ENCODE measurements around the gene WAC.

WAC gene

GRCh38 chr10:28533571-28534304, 820 bp downstream of the WAC start:
- DNase-seq, result peak; percentile 77

DNA sequence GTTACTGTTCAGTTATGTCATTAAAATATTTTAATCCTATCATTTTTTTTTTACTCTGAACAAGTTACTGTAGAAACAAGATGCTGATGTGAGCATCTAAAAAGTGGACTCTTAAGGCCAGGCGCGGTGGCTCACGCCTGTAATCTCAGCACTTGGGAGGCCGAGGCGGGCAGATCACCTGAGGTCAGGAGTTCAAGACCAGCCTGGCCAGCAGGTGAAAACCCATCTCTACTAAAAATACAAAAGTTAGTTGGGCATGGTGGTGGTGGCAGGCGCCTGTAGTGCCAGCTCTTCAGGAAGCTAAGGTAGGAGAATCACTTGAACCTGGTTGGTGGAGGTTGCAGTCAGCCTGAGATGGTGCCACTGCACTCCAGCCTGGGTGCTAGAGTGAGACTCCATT, 2.9 kb downstream of the WAC start:
- DNase-seq, result no peak

DNA sequence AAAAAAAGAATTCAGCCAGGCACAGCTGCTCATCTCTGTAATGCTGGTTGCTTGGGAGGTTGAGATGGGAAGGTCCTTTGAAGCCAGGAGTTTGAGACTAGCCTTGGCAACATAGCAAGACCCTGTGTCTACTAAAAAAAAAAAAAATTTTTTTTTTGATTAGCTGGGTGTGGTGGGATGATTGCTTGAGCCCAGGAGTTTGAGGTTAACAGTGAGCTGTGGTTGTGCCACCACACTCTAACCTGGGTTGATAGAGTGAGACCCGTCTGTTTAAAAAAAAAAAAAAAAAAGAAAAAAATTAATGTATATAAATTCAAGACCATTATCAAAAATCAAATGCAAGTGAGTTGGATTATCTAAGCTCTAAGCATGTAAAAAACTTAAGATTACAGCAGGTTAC, 5.7 kb downstream of the WAC start:
- DNase-seq, result no peak

DNA sequence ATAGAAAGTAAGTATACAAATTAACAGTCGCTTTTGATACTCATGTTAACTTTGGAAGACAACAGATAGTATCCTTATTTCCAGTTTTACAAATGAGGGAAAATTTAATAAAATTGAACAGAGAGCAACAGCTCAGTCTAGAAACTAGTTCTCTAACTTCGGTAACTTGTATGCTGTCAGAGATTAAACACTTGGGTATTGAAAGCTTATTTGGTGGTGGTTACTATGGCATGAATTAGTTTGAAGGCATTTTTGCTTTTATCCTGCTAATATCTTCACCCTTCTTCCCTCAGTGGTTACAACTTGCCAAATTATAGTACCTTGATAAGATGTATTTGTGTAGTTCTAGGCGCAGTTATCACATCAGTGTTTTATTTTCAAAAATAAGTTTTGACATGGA, 7.2 kb downstream of the WAC start:
- no peak for DNase-seq

DNA sequence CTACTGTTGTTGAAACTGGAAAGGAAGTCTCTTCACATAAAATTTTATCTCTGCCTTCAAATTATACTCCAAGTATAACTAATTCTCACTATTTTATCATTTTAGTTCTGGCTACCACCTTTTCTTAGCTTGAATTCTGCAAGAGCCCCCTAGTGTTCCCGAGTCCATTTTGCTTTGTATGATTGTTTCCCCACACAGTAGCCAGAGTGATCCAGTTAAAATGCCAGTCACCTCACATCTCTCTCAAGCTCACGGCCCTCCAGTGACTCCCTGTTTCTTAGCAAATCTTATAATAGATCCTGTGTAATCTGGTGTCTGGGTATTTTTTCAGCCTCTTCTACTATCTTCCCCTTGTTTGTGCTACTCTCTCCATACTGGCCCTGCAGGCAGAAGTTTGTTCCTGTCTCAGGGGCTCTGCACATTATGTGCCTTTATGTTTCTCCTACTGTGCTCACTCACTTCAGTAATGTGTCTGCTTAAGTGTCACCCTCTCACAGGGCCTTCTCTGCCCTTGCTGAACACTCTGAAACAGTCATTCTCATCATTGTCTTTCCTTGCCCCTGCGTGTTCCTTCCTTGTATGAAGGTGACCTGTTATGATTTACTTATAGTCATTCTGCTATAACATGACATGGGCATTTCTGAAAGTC, 8.9 kb downstream of the WAC start:
- no peak for DNase-seq

- no peak for DNase-seq
Observed at GRCh38 chr10:28542728-28543127, 9.8 kb downstream of the WAC start.

GRCh38 chr10:28544058-28544457, 11.1 kb downstream of the WAC start:
- no peak for DNase-seq

- no peak for DNase-seq
Observed at GRCh38 chr10:28545967-28546644, 13.2 kb downstream of the WAC start.

DNA sequence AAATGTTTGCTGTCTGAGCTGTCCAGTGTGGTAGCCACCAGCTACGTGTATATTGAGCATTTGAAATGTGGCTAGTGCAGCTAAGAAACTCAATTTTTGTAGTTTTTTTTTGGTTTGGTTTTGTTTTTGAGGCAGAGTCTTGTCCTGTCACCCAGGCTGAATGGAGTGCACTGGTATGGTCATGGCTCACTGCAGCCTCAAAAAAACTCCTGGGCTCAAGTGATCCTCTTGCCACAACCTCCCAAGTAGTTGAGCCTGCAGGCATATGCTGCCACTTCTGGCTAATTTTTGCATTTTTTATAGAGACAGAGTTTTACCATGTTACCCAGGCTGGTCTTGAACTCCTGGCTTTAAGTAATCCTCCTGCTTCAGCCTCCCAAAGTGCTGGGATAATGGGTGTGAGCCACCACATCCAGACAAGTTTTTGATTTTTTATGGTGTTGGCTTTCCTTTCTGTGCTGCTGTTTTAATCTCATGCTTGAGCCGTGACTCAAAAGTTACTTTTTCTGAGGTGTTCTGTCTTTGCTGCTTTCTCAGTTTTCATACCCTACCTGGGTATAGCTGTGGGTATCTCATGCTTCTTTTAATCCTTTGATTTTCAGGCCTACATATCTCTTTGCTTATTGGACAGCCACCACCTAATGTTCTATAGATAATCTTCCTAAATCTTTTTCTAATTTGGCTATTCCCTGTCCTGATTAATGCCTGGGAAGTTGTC, 16.0 kb downstream of the WAC start:
- DNase-seq, result no peak

GRCh38 chr10:28551086-28551485, 18.2 kb downstream of the WAC start:
- DNase-seq, result no peak

DNA sequence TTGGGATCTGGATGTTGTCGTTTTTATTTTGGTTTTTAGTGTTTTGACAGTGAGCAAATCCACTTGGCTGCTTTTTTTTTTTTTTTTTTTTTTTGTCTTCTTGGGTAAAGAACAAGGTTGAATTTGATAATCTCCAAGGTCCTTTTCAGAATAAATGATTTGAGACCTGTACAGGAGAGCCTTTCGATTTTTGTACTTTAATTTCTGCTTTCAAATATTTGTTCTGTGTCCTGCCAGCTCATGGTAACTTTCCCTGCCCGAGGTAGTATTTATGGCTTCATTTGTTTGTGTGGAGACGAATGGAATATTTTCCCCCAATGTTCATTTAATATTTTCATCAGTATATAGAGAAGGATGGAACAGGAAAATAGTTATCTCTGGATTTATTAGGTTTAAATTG, 19.9 kb downstream of the WAC start:
- no peak for DNase-seq

DNA sequence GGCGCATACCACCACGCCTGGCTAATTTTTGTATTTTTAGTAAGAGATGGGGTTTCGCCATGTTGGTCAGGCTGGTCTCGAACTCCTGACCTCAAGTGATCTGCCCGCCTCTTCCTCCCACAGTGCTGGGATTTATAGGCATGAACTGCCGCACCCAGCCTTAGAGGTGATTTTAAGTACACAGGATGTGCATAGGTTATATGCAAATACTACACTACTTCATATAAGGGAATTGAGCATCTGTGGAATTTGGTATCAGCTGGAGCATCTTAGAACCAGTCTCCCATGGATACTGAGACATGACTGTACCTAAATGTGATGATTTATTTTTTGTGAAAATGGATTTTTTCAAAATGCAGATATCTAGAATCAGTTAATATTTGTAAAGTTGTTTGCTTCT, 21.1 kb downstream of the WAC start:
- DNase-seq, result no peak

DNA sequence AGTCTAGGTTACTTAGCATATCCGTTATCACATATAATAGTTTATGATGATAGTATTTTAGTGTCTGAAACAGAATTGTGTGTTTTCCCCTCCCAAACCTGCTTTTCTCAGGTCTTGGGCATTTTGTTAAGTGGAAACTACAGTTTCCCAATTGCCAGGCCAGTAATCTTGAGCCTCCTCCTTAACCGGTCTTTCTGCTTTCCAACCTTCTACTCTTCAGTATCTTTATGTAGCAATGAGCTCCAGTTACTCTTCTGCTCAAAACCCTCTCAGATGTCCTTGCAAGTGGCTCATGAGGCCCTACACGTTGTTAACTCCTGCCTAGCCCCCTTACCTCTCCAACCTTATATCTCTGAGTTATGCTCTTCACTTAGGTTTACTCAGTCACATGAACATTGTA, 22.0 kb downstream of the WAC start:
- no peak for DNase-seq

DNA sequence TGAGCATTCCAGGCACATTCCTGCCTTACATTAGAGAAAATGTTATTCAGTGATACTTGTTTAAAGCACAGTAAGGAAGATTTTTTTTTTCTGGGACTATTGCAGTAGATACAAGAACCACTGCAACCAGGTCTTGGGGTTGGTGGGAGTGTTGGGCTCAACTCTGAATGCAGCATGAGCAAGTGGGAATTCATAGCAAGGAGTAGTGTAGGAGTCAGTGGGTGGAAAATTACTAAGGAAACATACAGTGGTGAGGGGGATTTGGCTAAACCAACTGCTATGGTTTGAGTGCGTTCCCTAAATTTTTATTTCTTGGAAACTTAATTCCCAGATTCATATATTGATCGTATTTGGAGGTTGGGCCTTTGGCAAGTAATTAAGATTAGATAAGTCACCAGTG, 22.4 kb downstream of the WAC start:
- no peak for DNase-seq

DNA sequence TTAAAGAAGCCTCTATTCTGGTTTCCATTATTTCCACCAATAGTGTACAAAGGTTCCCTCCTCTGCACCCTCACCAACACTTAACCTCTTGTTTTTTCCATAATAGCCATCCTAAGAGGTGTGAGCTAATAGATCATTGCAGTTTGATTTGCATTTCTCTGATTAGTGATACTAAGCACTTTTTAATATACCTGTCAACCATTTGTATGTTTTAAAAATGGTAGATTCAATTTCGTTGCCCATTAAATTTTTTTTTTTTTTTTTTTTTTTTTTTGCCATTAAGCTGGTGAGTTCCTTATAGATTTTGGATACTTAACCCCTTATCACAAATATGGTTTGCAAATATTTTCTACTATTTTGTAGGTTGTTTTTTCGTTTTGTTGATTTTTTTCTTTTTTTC, 23.2 kb downstream of the WAC start:
- no peak for DNase-seq

- no peak for DNase-seq
Observed at GRCh38 chr10:28558186-28558585, 25.3 kb downstream of the WAC start.

DNA sequence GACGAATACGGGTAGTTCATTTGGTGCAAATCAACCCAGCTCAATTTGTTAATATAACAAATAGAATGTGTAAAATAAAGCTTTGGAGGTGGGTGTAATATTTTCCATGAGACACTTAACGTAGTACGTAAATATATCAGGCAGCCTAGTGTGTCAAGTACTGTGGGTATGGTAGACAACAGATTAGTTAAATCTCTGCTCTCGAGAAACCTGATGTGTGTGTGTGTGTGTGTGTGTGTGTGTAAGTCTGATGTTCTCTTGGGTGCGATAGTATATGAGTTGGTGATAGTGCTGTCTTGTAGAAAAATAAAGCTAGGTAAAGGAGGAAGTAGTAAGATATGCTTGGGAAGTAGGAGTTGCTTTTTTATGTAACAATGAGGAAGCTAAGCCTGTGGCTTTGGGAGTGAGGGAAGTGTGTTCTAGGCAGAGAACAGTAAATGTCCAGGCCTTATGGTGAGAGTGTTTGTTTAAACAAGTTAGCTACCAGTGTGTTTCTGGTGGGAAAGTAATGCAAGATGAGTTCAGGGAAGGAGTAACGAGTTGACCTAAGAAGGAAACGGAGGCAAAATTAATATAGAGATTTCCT, 26.1 kb downstream of the WAC start:
- no peak for DNase-seq

DNA sequence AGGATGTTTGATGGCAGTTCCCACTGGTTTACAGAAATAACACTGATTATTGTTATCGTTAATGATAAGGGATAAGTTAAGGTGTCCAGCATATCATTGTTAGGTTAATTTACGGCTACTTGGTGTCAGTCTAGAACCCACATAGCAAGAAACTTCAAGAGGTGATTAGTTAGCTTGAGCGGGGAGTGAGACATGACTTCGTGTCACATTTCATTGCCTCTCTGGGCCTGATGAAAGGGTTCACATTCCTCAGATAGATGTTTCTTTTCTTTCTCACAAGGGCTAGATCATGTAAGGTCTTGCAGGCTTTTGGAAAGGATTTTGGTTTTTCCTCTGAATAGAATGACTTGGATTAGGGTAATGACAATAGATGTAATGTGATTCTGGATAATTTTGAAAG, 26.7 kb downstream of the WAC start:
- DNase-seq, result no peak

DNA sequence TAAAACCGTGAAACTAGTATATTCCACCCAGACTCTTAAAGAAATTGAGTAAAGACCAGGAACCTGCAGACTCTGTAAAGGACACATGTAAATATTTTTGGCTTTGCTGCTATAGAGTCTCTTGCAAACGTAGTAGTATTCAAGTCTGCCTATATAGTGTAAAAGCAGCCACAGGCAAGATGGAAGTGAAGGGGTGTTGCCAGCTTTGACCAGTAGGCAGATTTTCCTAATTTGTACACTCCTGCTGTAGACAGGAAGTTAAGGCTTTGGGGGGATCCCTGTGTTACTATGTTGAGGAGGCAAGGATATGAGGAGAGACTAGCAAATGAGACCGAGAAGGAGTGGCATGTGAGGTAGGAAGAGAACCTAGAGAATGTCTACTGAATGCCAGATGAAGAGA, 27.7 kb downstream of the WAC start:
- DNase-seq, result no peak

DNA sequence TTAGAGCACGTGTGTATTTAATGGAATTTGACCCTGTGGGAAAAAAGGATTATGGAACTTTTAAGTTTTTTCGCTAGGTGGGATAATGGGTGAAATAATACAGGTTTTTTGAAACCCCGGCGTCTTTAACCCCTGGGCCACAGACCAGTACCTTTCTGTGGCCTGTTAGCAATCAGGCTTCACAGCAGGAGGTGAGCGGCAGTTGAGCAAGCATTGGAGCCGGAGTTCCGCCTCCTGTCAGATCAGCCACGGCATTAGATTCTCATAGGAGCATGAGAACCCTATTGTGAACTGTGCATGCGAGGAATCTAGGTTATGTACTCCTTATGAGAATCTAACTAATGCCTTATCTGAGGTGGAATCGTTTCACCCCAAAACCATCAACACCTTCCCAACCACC, 28.6 kb downstream of the WAC start:
- DNase-seq, result no peak

DNA sequence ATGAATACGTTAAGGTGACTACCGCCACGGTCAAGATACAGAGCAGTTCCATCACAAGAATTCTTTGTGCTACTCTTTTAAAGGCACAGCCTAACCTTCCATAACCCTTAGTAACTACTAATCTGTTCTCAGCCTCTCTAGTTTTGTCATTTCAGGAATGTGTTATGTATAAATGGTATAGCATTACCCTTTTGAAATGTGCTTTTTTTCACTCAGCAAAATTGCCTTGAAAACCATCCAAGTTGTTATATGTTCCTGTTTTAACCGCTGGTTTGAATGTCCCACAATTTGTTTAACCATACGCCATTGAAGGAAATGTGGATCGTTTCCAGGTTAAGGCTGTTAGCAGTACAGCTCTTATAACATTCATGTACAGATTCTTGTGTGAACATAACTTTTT, 32.0 kb downstream of the WAC start:
- DNase-seq, result no peak

DNA sequence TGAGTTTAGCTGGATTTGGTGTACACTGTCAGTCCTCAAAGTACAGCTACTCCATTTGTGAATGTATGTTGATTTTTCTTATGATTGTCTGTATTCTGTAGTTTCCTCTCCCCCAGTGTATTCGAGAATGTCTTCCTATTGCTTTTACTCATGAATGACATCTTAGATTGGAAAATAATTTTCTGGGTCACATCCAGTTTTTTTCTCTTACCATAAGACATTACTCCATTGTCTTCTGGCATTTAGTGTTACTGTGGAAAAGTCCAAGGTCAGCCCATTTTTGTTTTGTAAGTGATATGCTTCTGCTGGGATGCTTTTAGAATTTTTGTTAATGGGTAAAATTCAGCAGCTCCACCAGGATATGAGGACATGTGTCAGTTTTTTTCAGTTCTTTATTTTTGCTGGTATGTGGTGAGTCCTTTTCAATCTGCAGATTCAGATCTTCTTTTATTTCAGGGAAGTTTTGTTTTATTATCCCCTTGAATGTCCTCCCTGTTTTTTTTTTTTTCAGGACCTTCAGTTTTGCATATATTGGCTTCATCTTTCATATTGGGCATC, 33.6 kb downstream of the WAC start:
- DNase-seq, result no peak

All from stimulated activated CD8-positive, alpha-beta memory T cell treated with anti-CD3 and anti-CD28 coated beads, Interleukin-4, amount 100 ng/mL, for 48 hours (primary cell).